H9 (cell line): ENCODE data around the gene ANKRD13C. TPM values are rescaled to one million over a fixed set of nuclear protein-coding genes. Genes with fewer than 3 reads are reported as not detected.

ENCODE experiments used
- DNase-seq: peaks from one replicate; pipeline ENCODE4 v3.0.0-alpha.2; 2017
- H2AFZ ChIP-seq: one replicate; pipeline ENCODE4 v1.6.1; 2013; ENCODE audit warnings: mild to moderate bottlenecking, low read length, control low read depth, moderate library complexity
- H2AK5ac ChIP-seq: 2 replicates; pipeline ENCODE4 v1.6.1; 2013; ENCODE audit warnings: low read length, control low read depth, mixed read lengths; ENCODE audit not compliant: insufficient read length
- H2BK120ac ChIP-seq: one replicate; pipeline ENCODE4 v1.6.1; 2013; ENCODE audit warnings: low read depth, mild to moderate bottlenecking, low read length, control low read depth, inconsistent platforms; ENCODE audit not compliant: poor library complexity, severe bottlenecking
- H2BK12ac ChIP-seq: 2 replicates; pipeline ENCODE4 v1.6.1; 2013; ENCODE audit warnings: low read length, control low read depth, mixed read lengths, low read depth; ENCODE audit not compliant: insufficient read length
- H2BK15ac ChIP-seq: 2 replicates; pipeline ENCODE4 v1.6.1; 2013; ENCODE audit warnings: low read depth, low read length, control low read depth
- H2BK20ac ChIP-seq: one replicate; pipeline ENCODE4 v1.6.1; 2013; ENCODE audit warnings: low read depth, mild to moderate bottlenecking, low read length, control low read depth, inconsistent platforms; ENCODE audit not compliant: poor library complexity, severe bottlenecking
- H2BK5ac ChIP-seq: 2 replicates; pipeline ENCODE4 v1.6.1; 2013; ENCODE audit warnings: low read length, control low read depth, mixed read lengths; ENCODE audit not compliant: insufficient read length
- H3K14ac ChIP-seq: 2 replicates; pipeline ENCODE4 v1.6.1; 2013; ENCODE audit warnings: low read length, control low read depth; ENCODE audit not compliant: insufficient read depth
- H3K18ac ChIP-seq: 2 replicates; pipeline ENCODE4 v1.6.1; 2013; ENCODE audit warnings: low read depth, mild to moderate bottlenecking, mixed read lengths, low read length, control low read depth; ENCODE audit not compliant: insufficient read length
- H3K23ac ChIP-seq: 2 replicates; pipeline ENCODE4 v1.6.1; 2013; ENCODE audit warnings: low read length, control low read depth, mixed read lengths, low read depth; ENCODE audit not compliant: insufficient read length
- H3K23me2 ChIP-seq: 2 replicates; pipeline ENCODE4 v1.6.1; 2013; ENCODE audit warnings: low read depth, mild to moderate bottlenecking, mixed read lengths, low read length, control low read depth; ENCODE audit not compliant: insufficient read length, poor library complexity, severe bottlenecking
- H3K27ac ChIP-seq: 2 replicates; pipeline ENCODE4 v1.5.1; 2013; ENCODE audit warnings: low read length, control low read depth, mixed read lengths, low read depth; ENCODE audit not compliant: insufficient read length
- H3K27me3 ChIP-seq: 2 replicates; pipeline ENCODE4 v1.6.1; 2013; ENCODE audit warnings: low read length, control low read depth, inconsistent platforms; ENCODE audit not compliant: insufficient read depth
- H3K4ac ChIP-seq: 2 replicates; pipeline ENCODE4 v1.6.1; 2013; ENCODE audit warnings: low read depth, mild to moderate bottlenecking, control low read depth, inconsistent platforms, low read length, moderate library complexity
- H3K4me1 ChIP-seq: 2 replicates; pipeline ENCODE4 v1.6.1; 2013; ENCODE audit warnings: low read length, control low read depth, inconsistent platforms; ENCODE audit not compliant: insufficient read depth
- H3K4me2 ChIP-seq: 2 replicates; pipeline ENCODE4 v1.6.1; 2013; ENCODE audit warnings: low read length, control low read depth, mixed read lengths; ENCODE audit not compliant: insufficient read length, insufficient read depth
- H3K56ac ChIP-seq: 2 replicates; pipeline ENCODE4 v1.6.1; 2013; ENCODE audit warnings: low read depth, mild to moderate bottlenecking, mixed read lengths, low read length, control low read depth; ENCODE audit not compliant: insufficient read length
- H3K79me1 ChIP-seq: 2 replicates; pipeline ENCODE4 v1.6.1; 2013; ENCODE audit warnings: low read depth, mild to moderate bottlenecking, moderate library complexity, low read length, control low read depth, inconsistent platforms; ENCODE audit not compliant: insufficient read depth, poor library complexity, severe bottlenecking
- H3K79me2 ChIP-seq: 2 replicates; pipeline ENCODE4 v1.6.1; 2013; ENCODE audit warnings: low read length, control low read depth, inconsistent platforms; ENCODE audit not compliant: insufficient read depth
- H3K9ac ChIP-seq: 2 replicates; pipeline ENCODE4 v1.6.1; 2013; ENCODE audit warnings: low read length, control low read depth, mixed read lengths; ENCODE audit not compliant: insufficient read length; ENCODE audit errors: extremely low read depth
- H3K9me3 ChIP-seq: one replicate; pipeline ENCODE4 v1.6.1; 2013; ENCODE audit warnings: low read depth, low read length, inconsistent platforms; ENCODE audit not compliant: control insufficient read depth
- H3T11ph ChIP-seq: one replicate; pipeline ENCODE4 v1.6.1; 2013; ENCODE audit warnings: mild to moderate bottlenecking, low read length, control low read depth, inconsistent platforms
- H4K20me1 ChIP-seq: one replicate; pipeline ENCODE4 v1.6.1; 2013; ENCODE audit not compliant: control insufficient read depth, insufficient read length, insufficient read depth
- H4K5ac ChIP-seq: 2 replicates; pipeline ENCODE4 v1.6.1; 2013; ENCODE audit warnings: low read depth, mild to moderate bottlenecking, mixed read lengths, low read length, control low read depth; ENCODE audit not compliant: insufficient read length
- H4K8ac ChIP-seq: replicated peaks from 2 replicates; pipeline ENCODE4 v1.6.1; 2013; ENCODE audit warnings: low read length, control low read depth, mixed read lengths, low read depth; ENCODE audit not compliant: insufficient read length
- H4K91ac ChIP-seq: 2 replicates; pipeline ENCODE4 v1.6.1; 2013; ENCODE audit warnings: low read depth, mild to moderate bottlenecking, moderate library complexity, mixed read lengths, low read length, control low read depth; ENCODE audit not compliant: insufficient read length
- H3K27ac Mint-ChIP-seq, 3 experiments: 2 replicates in 2 of 3; 3 replicates in 1 of 3; pipeline ENCODE4 v1.8.0; 2020 to 2021; ENCODE audit warnings: mixed read lengths in 3 of 3, mild to moderate bottlenecking in 1 of 3, moderate library complexity in 1 of 3
- H3K27me3 Mint-ChIP-seq: 2 replicates; pipeline ENCODE4 v1.8.0; 2021; ENCODE audit warnings: low read depth, mild to moderate bottlenecking, moderate library complexity, mixed read lengths
- H3K36me3 Mint-ChIP-seq, 3 experiments: 2 replicates in 2 of 3; 3 replicates in 1 of 3; pipeline ENCODE4 v1.8.0; 2020 to 2021; ENCODE audit warnings: low read depth in 3 of 3, mixed read lengths in 3 of 3; ENCODE audit not compliant: insufficient read depth in 1 of 3
- H3K4me1 Mint-ChIP-seq, 2 experiments: 2 replicates each; pipeline ENCODE4 v1.8.0; 2020; ENCODE audit warnings: mixed read lengths in 2 of 2
- H3K4me3 Mint-ChIP-seq, 2 experiments: 2 replicates in 1 of 2; 3 replicates in 1 of 2; pipeline ENCODE4 v1.8.0; 2020 to 2021; ENCODE audit warnings: mild to moderate bottlenecking in 2 of 2, mixed read lengths in 2 of 2, moderate library complexity in 1 of 2
- H3K9me3 Mint-ChIP-seq, 2 experiments: 2 replicates in 1 of 2; 3 replicates in 1 of 2; pipeline ENCODE4 v1.8.0; 2020; ENCODE audit warnings: mild to moderate bottlenecking in 2 of 2, mixed read lengths in 2 of 2, moderate library complexity in 1 of 2
- CTCF ChIP-seq: fragments of 200-600 bp; sonication (generic); conservative IDR thresholded peaks from 3 replicates; pipeline ENCODE4 v1.8.0; 2021; ENCODE audit warnings: antibody characterized with exemption, mild to moderate bottlenecking
- WGBS: extraction: QIAGEN DNeasy Blood & Tissue Kit; methylation state at CpG from one replicate; pipeline ENCODE4 v1.1.7; 2013; ENCODE audit warnings: missing lambda C conversion rate, low lambda C conversion rate, mixed read lengths; ENCODE audit not compliant: insufficient read length; ENCODE audit errors: extremely low coverage; 5-methylcytosine and 5-hydroxymethylcytosine counted together
- total RNA-seq: library from RNA; stranded (reverse); gene quantifications from 2 replicates; pipeline ENCODE4 v1.2.1, GENCODE V29; 2021

The ANKRD13C gene
- total RNA-seq, 1 experiment from 2014 or later = 19.7 TPM

GRCh38 chr1:70400335-70400734 lies 45.8 kb upstream of the ANKRD13C start:
- no peaks in the 10 kb centered on the region for H3K79me1 ChIP-seq
- H3K23ac ChIP-seq = no peak overlapping the region
- H3K79me2 ChIP-seq = no peaks in the 10 kb centered on the region
- no peak overlapping the region for H3K27ac Mint-ChIP-seq
- no peak overlapping the region for H4K5ac ChIP-seq
- H2BK20ac ChIP-seq = no peak overlapping the region
- no CpG with 5 or more reads among the region's 1 CpG for WGBS
- peaks cover 5 to 15% of the 10 kb centered on the region in 2 experiments for H3K4me1 Mint-ChIP-seq
- H2BK12ac ChIP-seq = no peak overlapping the region
- H2AK5ac ChIP-seq = no peak overlapping the region
- H3K27me3 ChIP-seq = no peaks in the 10 kb centered on the region
- no peak overlapping the region for H4K91ac ChIP-seq
- H3K4me1 ChIP-seq = no peaks in the 10 kb centered on the region
- H3K4ac ChIP-seq = no peak overlapping the region
- H3K4me3 Mint-ChIP-seq = no peak overlapping the region
- no peak overlapping the region for H3K18ac ChIP-seq
- no peaks in the 10 kb centered on the region for H3K9me3 ChIP-seq
- no peak overlapping the region for H3K14ac ChIP-seq
- H4K20me1 ChIP-seq = no peaks in the 10 kb centered on the region
- no peak for DNase-seq
- H3K27ac ChIP-seq = no peak overlapping the region
- no peak overlapping the region for H2BK15ac ChIP-seq
- no peak overlapping the region for H4K8ac ChIP-seq
- no peak overlapping the region for H3T11ph ChIP-seq
- TF ChIP-seq CTCF = no peak
- H2AFZ ChIP-seq = no peak overlapping the region
- no peak overlapping the region for H3K4me2 ChIP-seq
- no peak overlapping the region for H3K9ac ChIP-seq
- no peak overlapping the region for H2BK120ac ChIP-seq
- H3K9me3 Mint-ChIP-seq = no peaks in the 10 kb centered on the region
- H3K56ac ChIP-seq = no peak overlapping the region
- no peaks in the 10 kb centered on the region for H3K23me2 ChIP-seq
- H3K36me3 Mint-ChIP-seq = no peaks in the 10 kb centered on the region; a peak in 1 of 7 replicates
- no peaks in the 10 kb centered on the region; the same call in 1 of the 2 replicates for H3K27me3 Mint-ChIP-seq
- H2BK5ac ChIP-seq = no peak overlapping the region
